Loucy (cell line): Measurements from ENCODE around the gene STH.

Experiments
- H2AFZ ChIP-seq: fragments of 200-600 bp; sonication (generic); 2 replicates; pipeline ENCODE4 v1.6.0; 2016; ENCODE audit warnings: antibody characterized with exemption, mild to moderate bottlenecking, low read length, moderate library complexity
- H3F3A ChIP-seq: fragments of 200-600 bp; 2 replicates; pipeline ENCODE4 v1.6.0; 2016; ENCODE audit warnings: antibody characterized with exemption, low read depth, mild to moderate bottlenecking
- H3K27me3 ChIP-seq: fragments of 200-600 bp; sonication (generic); 2 replicates; pipeline ENCODE4 v1.6.1; 2014; ENCODE audit warnings: low read length, mild to moderate bottlenecking; ENCODE audit not compliant: insufficient read depth, poor library complexity, severe bottlenecking
- H3K36me3 ChIP-seq: fragments of 200-600 bp; sonication (generic); 2 replicates; pipeline ENCODE4 v1.6.1; 2016; ENCODE audit warnings: low read length; ENCODE audit not compliant: insufficient read depth
- H3K4me1 ChIP-seq: fragments of 200-600 bp; sonication (generic); 2 replicates; pipeline ENCODE4 v1.5.1; 2014; ENCODE audit warnings: low read length, mild to moderate bottlenecking; ENCODE audit not compliant: insufficient read depth, poor library complexity, severe bottlenecking
- H3K4me2 ChIP-seq: fragments of 200-600 bp; sonication (generic); 2 replicates; pipeline ENCODE4 v1.6.0; 2014; ENCODE audit warnings: antibody characterized with exemption, low read length, low read depth, mild to moderate bottlenecking; ENCODE audit not compliant: poor library complexity, severe bottlenecking
- H3K4me3 ChIP-seq: fragments of 200-600 bp; sonication (generic); 2 replicates; pipeline ENCODE4 v1.5.1; 2014; ENCODE audit warnings: low read length, mild to moderate bottlenecking, mixed read lengths; ENCODE audit not compliant: poor library complexity, severe bottlenecking
- H3K79me2 ChIP-seq: fragments of 200-600 bp; sonication (generic); 2 replicates; pipeline ENCODE4 v1.6.1; 2014; ENCODE audit warnings: low read length; ENCODE audit not compliant: insufficient read depth
- H3K9ac ChIP-seq: fragments of 200-600 bp; sonication (generic); 2 replicates; pipeline ENCODE4 v1.6.0; 2014; ENCODE audit warnings: mild to moderate bottlenecking, low read depth, low read length, moderate library complexity; ENCODE audit not compliant: poor library complexity, severe bottlenecking
- H3K9me2 ChIP-seq: fragments of 200-600 bp; sonication (generic); replicated peaks from 2 replicates; pipeline ENCODE4 v1.6.1; 2016; ENCODE audit warnings: low read depth, low read length, mixed read lengths
- H3K9me3 ChIP-seq: fragments of 200-600 bp; sonication (generic); 2 replicates; pipeline ENCODE4 v1.6.1; 2014; ENCODE audit warnings: mild to moderate bottlenecking, antibody characterized with exemption, low read length, low read depth; ENCODE audit not compliant: insufficient read depth
- H4K20me1 ChIP-seq: fragments of 200-600 bp; sonication (generic); 2 replicates; pipeline ENCODE4 v1.6.0; 2014; ENCODE audit warnings: antibody characterized with exemption, low read length, mild to moderate bottlenecking; ENCODE audit not compliant: insufficient read depth, poor library complexity, severe bottlenecking
- EZH2phosphoT487 ChIP-seq: fragments of 200-600 bp; IDR thresholded peaks from 2 replicates; pipeline ENCODE4 v1.6.1; 2018; ENCODE audit warnings: antibody characterized with exemption, mild to moderate bottlenecking, moderate library complexity, borderline replicate concordance
- TF ChIP-seq, protein P1 (sequence below): fragments of 200-600 bp; sonication (generic); conservative IDR thresholded peaks from 2 replicates; pipeline ENCODE4 v1.5.1; 2014; ENCODE audit warnings: mild to moderate bottlenecking, antibody characterized with exemption, low read length

Gene STH

DNA sequence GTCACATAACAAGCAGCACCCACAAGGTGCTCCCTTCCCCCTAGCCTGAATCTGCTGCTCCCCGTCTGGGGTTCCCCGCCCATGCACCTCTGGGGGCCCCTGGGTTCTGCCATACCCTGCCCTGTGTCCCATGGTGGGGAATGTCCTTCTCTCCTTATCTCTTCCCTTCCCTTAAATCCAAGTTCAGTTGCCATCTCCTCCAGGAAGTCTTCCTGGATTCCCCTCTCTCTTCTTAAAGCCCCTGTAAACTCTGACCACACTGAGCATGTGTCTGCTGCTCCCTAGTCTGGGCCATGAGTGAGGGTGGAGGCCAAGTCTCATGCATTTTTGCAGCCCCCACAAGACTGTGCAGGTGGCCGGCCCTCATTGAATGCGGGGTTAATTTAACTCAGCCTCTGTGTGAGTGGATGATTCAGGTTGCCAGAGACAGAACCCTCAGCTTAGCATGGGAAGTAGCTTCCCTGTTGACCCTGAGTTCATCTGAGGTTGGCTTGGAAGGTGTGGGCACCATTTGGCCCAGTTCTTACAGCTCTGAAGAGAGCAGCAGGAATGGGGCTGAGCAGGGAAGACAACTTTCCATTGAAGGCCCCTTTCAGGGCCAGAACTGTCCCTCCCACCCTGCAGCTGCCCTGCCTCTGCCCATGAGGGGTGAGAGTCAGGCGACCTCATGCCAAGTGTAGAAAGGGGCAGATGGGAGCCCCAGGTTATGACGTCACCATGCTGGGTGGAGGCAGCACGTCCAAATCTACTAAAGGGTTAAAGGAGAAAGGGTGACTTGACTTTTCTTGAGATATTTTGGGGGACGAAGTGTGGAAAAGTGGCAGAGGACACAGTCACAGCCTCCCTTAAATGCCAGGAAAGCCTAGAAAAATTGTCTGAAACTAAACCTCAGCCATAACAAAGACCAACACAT, at the start of gene STH:
TSS of gene STH (plus strand) at position 264 of the 913 bp plus-strand sequence. CDS start at position 294, 30 bp downstream.
- Histone ChIP-seq H3K4me3 (no peak within 1 kb of the TSS), H3F3A (no peaks in the 10 kb centered on the region), H3K36me3 (no peaks in the 10 kb centered on the region), H3K4me1 (no peaks in the 10 kb centered on the region), H2AFZ (no peak within 1 kb of the TSS), H3K27me3 (no peaks in the 10 kb centered on the region), H4K20me1 (no peaks in the 10 kb centered on the region), H3K9ac (no peak within 1 kb of the TSS), H3K9me3 (no peaks in the 10 kb centered on the region), H3K9me2 (no peaks in the 10 kb centered on the region), H3K4me2 (no peak within 1 kb of the TSS), H3K79me2 (no peaks in the 10 kb centered on the region)
- no peak for TF ChIP-seq EZH2phosphoT487
- TF ChIP-seq, protein P1, sequence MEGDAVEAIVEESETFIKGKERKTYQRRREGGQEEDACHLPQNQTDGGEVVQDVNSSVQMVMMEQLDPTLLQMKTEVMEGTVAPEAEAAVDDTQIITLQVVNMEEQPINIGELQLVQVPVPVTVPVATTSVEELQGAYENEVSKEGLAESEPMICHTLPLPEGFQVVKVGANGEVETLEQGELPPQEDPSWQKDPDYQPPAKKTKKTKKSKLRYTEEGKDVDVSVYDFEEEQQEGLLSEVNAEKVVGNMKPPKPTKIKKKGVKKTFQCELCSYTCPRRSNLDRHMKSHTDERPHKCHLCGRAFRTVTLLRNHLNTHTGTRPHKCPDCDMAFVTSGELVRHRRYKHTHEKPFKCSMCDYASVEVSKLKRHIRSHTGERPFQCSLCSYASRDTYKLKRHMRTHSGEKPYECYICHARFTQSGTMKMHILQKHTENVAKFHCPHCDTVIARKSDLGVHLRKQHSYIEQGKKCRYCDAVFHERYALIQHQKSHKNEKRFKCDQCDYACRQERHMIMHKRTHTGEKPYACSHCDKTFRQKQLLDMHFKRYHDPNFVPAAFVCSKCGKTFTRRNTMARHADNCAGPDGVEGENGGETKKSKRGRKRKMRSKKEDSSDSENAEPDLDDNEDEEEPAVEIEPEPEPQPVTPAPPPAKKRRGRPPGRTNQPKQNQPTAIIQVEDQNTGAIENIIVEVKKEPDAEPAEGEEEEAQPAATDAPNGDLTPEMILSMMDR = no peak

DNA sequence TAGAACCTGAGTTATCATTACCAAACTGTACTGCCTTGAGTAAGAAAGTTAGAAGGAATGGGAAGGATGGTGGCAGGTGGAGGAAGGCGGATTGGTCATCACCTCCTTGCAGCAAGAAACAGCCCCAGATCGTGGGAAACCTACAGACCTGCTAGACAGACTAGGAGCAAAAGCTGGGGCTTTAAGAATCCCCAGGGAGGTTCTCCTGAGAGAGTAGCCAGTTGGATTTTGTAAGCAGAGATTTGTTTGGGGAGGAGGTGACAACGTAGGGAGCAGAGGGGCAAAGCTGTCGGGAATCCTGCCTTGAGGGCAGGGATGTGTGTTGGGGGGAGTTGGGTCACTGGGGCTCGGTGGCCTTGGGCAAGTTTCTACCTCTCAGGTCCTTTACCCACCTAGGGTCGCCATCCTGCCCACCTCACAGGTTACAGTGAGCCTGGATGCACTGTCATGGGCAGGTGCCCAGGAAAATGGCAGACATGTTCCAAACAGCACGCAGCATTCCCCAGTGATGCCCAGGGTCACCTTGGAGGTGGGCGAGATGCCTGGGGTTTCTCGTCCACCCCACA, 49.2 kb upstream of the STH start:
- Histone ChIP-seq H4K20me1 (no peaks in the 10 kb centered on the region), H3K9me2 (no peaks in the 10 kb centered on the region), H3K36me3 (no peaks in the 10 kb centered on the region), H3F3A (no peaks in the 10 kb centered on the region), H2AFZ (no peak overlapping the region; the same call in 1 of the 2 replicates), H3K27me3 (no peaks in the 10 kb centered on the region), H3K79me2 (no peaks in the 10 kb centered on the region), H3K4me2 (peak overlapping the region; percentile 66), H3K4me3 (no peak overlapping the region), H3K9ac (no peak overlapping the region), H3K9me3 (no peaks in the 10 kb centered on the region), H3K4me1 (peaks cover 7% of the 10 kb centered on the region)
- TF ChIP-seq, protein P1 = no peak

- peaks cover 7% of the 10 kb centered on the region for H3K4me1 ChIP-seq
- H3K4me2 ChIP-seq = no peak overlapping the region
- H4K20me1 ChIP-seq = no peaks in the 10 kb centered on the region
- H3F3A ChIP-seq = no peaks in the 10 kb centered on the region
- H3K36me3 ChIP-seq = no peaks in the 10 kb centered on the region
- no peak overlapping the region for H3K4me3 ChIP-seq
- no peak overlapping the region for H2AFZ ChIP-seq
- TF ChIP-seq EZH2phosphoT487 = no peak
- TF ChIP-seq, protein P1 = no peak
- H3K9me3 ChIP-seq = no peaks in the 10 kb centered on the region
- no peaks in the 10 kb centered on the region for H3K9me2 ChIP-seq
- H3K27me3 ChIP-seq = no peaks in the 10 kb centered on the region
- no peaks in the 10 kb centered on the region for H3K79me2 ChIP-seq
- H3K9ac ChIP-seq = no peak overlapping the region
Measured at GRCh38 chr17:45950888-45951287, 48.2 kb upstream of the STH start.
